ENCODE data around the gene C12orf42. TPM values are rescaled to one million over a fixed set of nuclear protein-coding genes. Genes with fewer than 3 reads are reported as not detected.

C12orf42 gene
- total and polyA plus RNA-seq, 10 of the 15 experiments (the other 5 are each of a cell fraction or from before 2014, with no cell fraction given) = 1.4 to 7.0 (median 2.4) TPM

GRCh38 chr12:103442822-103443221, 52.9 kb downstream of the C12orf42 start (continued):
- TF ChIP-seq MTA3 (IDR thresholded peaks at IDR 0.05; ENCODE audit: borderline replicate concordance, low read length) = no peak
- TF ChIP-seq NFIC (IDR thresholded peaks at IDR 0.05; ENCODE audit: low read depth, low read length) = peak; percentile 73; the same call in 1 of the 2 replicates
- TF ChIP-seq ZNF687 (IDR thresholded peaks at IDR 0.05) = no peak
- TF ChIP-seq SPI1 (IDR thresholded peaks at IDR 0.05; ENCODE audit: borderline replicate concordance, insufficient read depth, low read depth, low read length) = peak; percentile 81
- no peak for TF ChIP-seq SIX5 (IDR thresholded peaks at IDR 0.05; ENCODE audit: low read depth, low read length, severe bottlenecking)
- TF ChIP-seq POLR2AphosphoS2 (IDR thresholded peaks at IDR 0.05; ENCODE audit: low read depth, low read length) = no peak
- 0 out of 4 replicates have a peak, but pooled peaks of 1 of the 2 experiments have one; percentile 29 for TF ChIP-seq ETV6 (conservative IDR thresholded peaks at IDR 0.05 in 1 of 2, IDR thresholded peaks at IDR 0.05 in 1 of 2; ENCODE audit: borderline replicate concordance in 1 of 2, low read depth in 1 of 2)
- TF ChIP-seq RELB (IDR thresholded peaks at IDR 0.05; ENCODE audit: low read depth) = peak; percentile 49
- TF ChIP-seq POLR2AphosphoS5 (IDR thresholded peaks at IDR 0.05; ENCODE audit: low read length) = no peak
- no peak for TF ChIP-seq SMARCA5 (IDR thresholded peaks at IDR 0.05)
- TF ChIP-seq FOXM1 (IDR thresholded peaks at IDR 0.05; ENCODE audit: low read depth, low read length) = peak; percentile 44; the same call in 1 of the 2 replicates
- TF ChIP-seq FOXK2 (IDR thresholded peaks at IDR 0.05) = no peak
- TF ChIP-seq RUNX3 (IDR thresholded peaks at IDR 0.05; ENCODE audit: low read length) = peak; percentile 72
- TF ChIP-seq E4F1 (IDR thresholded peaks at IDR 0.05; ENCODE audit: borderline replicate concordance, partially characterized antibody) = no peak
- no peak for TF ChIP-seq SRF (IDR thresholded peaks at IDR 0.05; ENCODE audit: low read depth in 2 of 2, low read length in 2 of 2)
- peak; percentile 25; the same call in 1 of the 2 replicates for TF ChIP-seq ATF7 (IDR thresholded peaks at IDR 0.05; ENCODE audit: low read depth)
- no peak for TF ChIP-seq HDAC2 (IDR thresholded peaks at IDR 0.05)
- TF ChIP-seq BCL11A (IDR thresholded peaks at IDR 0.05; ENCODE audit: low read depth, low read length) = peak; percentile 54; the same call in 1 of the 2 replicates
- no peak for TF ChIP-seq ZNF622 (IDR thresholded peaks at IDR 0.05)
- TF ChIP-seq TAF1 (IDR thresholded peaks at IDR 0.05; ENCODE audit: borderline replicate concordance, low read depth, low read length) = no peak
- TF ChIP-seq ZNF217 (IDR thresholded peaks at IDR 0.05) = no peak
- TF ChIP-seq ELK1 (IDR thresholded peaks at IDR 0.05; ENCODE audit: low read depth, low read length) = no peak

All from GM12878 (cell line).